KMS-11 (cell line): Measurements from ENCODE around the gene SLC25A38.
"Not testable (repeated sequence)": the region's sequence is repeated elsewhere in the genome, so short reads cannot be mapped to it uniquely, and the experiment has no call there.

Source experiments
- H2AFZ ChIP-seq: fragments of 200-600 bp; sonication (generic); 2 replicates; pipeline ENCODE4 v1.6.1; 2016; ENCODE audit warnings: antibody characterized with exemption, mixed run types, low read depth
- H3K27ac ChIP-seq: fragments of 200-600 bp; sonication (generic); 2 replicates; pipeline ENCODE4 v1.6.1; 2016; ENCODE audit warnings: mild to moderate bottlenecking, mixed run types
- H3K27me3 ChIP-seq: fragments of 200-600 bp; sonication (generic); 2 replicates; pipeline ENCODE4 v1.6.1; 2017; ENCODE audit warnings: mild to moderate bottlenecking, low read depth, mixed run types, moderate library complexity; ENCODE audit not compliant: insufficient read depth
- H3K36me3 ChIP-seq: fragments of 200-600 bp; sonication (generic); 2 replicates; pipeline ENCODE4 v1.6.1; 2017; ENCODE audit warnings: mild to moderate bottlenecking, mixed run types; ENCODE audit not compliant: insufficient read depth
- H3K4me1 ChIP-seq: fragments of 200-600 bp; sonication (generic); 2 replicates; pipeline ENCODE4 v1.6.1; 2016; ENCODE audit warnings: mild to moderate bottlenecking, low read depth, mixed run types; ENCODE audit not compliant: poor library complexity, severe bottlenecking
- H3K4me2 ChIP-seq: fragments of 200-600 bp; sonication (generic); 2 replicates; pipeline ENCODE4 v1.7.0; 2016; ENCODE audit warnings: mild to moderate bottlenecking, mixed run types
- H3K4me3 ChIP-seq: fragments of 200-600 bp; sonication (generic); IDR thresholded peaks from 2 replicates; pipeline ENCODE4 v1.6.1; 2017; ENCODE audit warnings: low read depth, low read length, mixed read lengths; ENCODE audit not compliant: insufficient read depth
- H3K79me2 ChIP-seq: fragments of 200-600 bp; sonication (generic); 2 replicates; pipeline ENCODE4 v1.6.1; 2016; ENCODE audit warnings: low read depth, mixed run types; ENCODE audit not compliant: insufficient read depth
- H3K9ac ChIP-seq: fragments of 200-600 bp; sonication (generic); 2 replicates; pipeline ENCODE4 v1.6.1; 2016; ENCODE audit warnings: mild to moderate bottlenecking, mixed run types
- H4K20me1 ChIP-seq: fragments of 200-600 bp; sonication (generic); 2 replicates; pipeline ENCODE4 v1.6.1; 2016; ENCODE audit warnings: mild to moderate bottlenecking, mixed run types; ENCODE audit not compliant: insufficient read depth
- CTCF ChIP-seq: fragments of 200-600 bp; sonication (generic); conservative IDR thresholded peaks from 2 replicates; pipeline ENCODE4 v1.6.1; 2017; ENCODE audit warnings: low read depth, mild to moderate bottlenecking, antibody characterized with exemption, low read length, moderate library complexity, mixed read lengths

SLC25A38 gene

GRCh38 chr3:39358333-39358732 lies 24.8 kb upstream of the SLC25A38 start:
- H3K79me2 ChIP-seq: no peaks in the 10 kb centered on the region
- H3K4me1 ChIP-seq: no peaks in the 10 kb centered on the region
- no peak overlapping the region for H2AFZ ChIP-seq
- no peaks in the 10 kb centered on the region for H3K36me3 ChIP-seq
- TF ChIP-seq CTCF: no peak
- H3K9ac ChIP-seq: no peak overlapping the region
- H3K27ac ChIP-seq: no peak overlapping the region
- H4K20me1 ChIP-seq: no peaks in the 10 kb centered on the region
- H3K4me3 ChIP-seq: no peak overlapping the region
- H3K27me3 ChIP-seq: no peaks in the 10 kb centered on the region
- H3K4me2 ChIP-seq: no peak overlapping the region

GRCh38 chr3:39361252-39361927 lies 21.8 kb upstream of the SLC25A38 start:
- Histone ChIP-seq H3K27me3 (no peaks in the 10 kb centered on the region), H3K4me2 (no peak overlapping the region)

GRCh38 chr3:39362192-39362591 lies 21.0 kb upstream of the SLC25A38 start:
- Histone ChIP-seq H3K27ac (no peak overlapping the region), H3K4me3 (no peak overlapping the region), H3K79me2 (no peaks in the 10 kb centered on the region), H2AFZ (no peak overlapping the region), H3K4me2 (no peak overlapping the region), H3K36me3 (no peaks in the 10 kb centered on the region), H3K27me3 (no peaks in the 10 kb centered on the region), H3K9ac (no peak overlapping the region), H4K20me1 (no peaks in the 10 kb centered on the region), H3K4me1 (no peaks in the 10 kb centered on the region)
- no peak for TF ChIP-seq CTCF

More at GRCh38 chr3:39361252-39361927, 21.8 kb upstream of the SLC25A38 start:
- Histone ChIP-seq H3K36me3 (no peaks in the 10 kb centered on the region), H3K79me2 (no peaks in the 10 kb centered on the region), H2AFZ (no peak overlapping the region), H4K20me1 (no peaks in the 10 kb centered on the region), H3K27ac (no peak overlapping the region), H3K9ac (no peak overlapping the region), H3K4me3 (no peak overlapping the region), H3K4me1 (no peaks in the 10 kb centered on the region)
- no peak for TF ChIP-seq CTCF

- no peaks in the 10 kb centered on the region for H3K36me3 ChIP-seq
- H3K79me2 ChIP-seq: no peaks in the 10 kb centered on the region
- H3K27me3 ChIP-seq: no peaks in the 10 kb centered on the region
- no peak overlapping the region for H2AFZ ChIP-seq
- H4K20me1 ChIP-seq: no peaks in the 10 kb centered on the region
- no peak overlapping the region for H3K9ac ChIP-seq
- no peak overlapping the region for H3K27ac ChIP-seq
- no peaks in the 10 kb centered on the region for H3K4me1 ChIP-seq
- no peak overlapping the region for H3K4me2 ChIP-seq
- H3K4me3 ChIP-seq: no peak overlapping the region
- TF ChIP-seq CTCF: no peak
These were observed 20.4 kb upstream of the SLC25A38 start for GRCh38 chr3:39362812-39363211.

- not testable (repeated sequence) for H3K27ac ChIP-seq, H3K9ac ChIP-seq, H3K36me3 ChIP-seq, H2AFZ ChIP-seq, H3K4me1 ChIP-seq, H3K4me2 ChIP-seq, H4K20me1 ChIP-seq, H3K4me3 ChIP-seq, H3K79me2 ChIP-seq, H3K27me3 ChIP-seq
These were observed 12.7 kb upstream of the SLC25A38 start for GRCh38 chr3:39370450-39370849.
